Measurements from ENCODE around the gene OSR1.

DNA sequence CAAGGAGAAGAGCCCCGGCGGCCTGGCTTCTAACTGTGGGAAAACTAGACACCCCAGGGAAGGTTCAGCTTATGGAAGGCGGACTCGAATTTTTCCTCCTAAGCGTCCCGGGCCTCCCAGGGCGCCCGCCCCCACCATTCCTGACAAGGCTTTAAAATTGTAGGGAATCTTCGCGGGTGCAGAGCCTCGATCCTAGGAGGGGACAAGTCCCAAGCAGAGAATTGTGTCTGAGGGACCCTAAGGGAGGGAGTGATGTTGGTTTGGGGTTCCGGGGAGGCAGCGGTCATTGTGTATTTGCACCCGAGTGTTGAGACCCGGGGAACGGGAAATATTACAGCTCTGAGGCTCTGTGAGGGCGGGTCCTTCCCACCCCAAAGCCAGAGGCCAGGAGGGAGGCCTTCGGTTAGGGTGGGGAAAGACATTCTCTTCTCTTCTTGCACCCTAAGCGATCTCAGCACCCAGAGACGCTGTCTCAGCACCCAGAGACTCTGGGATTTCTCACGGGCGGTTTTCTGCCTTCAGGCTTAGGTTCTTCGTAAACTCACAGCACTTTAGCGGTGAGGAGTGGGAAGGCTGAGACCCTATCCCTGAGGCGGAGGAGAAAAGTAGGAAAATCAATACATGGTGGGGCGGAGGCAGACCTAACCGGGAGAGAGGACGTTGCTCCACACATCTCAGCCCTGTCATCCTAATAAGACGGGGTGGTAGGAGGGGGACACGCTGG, 7.6 kb downstream of the OSR1 start:
- TF ChIP-seq, protein P1, sequence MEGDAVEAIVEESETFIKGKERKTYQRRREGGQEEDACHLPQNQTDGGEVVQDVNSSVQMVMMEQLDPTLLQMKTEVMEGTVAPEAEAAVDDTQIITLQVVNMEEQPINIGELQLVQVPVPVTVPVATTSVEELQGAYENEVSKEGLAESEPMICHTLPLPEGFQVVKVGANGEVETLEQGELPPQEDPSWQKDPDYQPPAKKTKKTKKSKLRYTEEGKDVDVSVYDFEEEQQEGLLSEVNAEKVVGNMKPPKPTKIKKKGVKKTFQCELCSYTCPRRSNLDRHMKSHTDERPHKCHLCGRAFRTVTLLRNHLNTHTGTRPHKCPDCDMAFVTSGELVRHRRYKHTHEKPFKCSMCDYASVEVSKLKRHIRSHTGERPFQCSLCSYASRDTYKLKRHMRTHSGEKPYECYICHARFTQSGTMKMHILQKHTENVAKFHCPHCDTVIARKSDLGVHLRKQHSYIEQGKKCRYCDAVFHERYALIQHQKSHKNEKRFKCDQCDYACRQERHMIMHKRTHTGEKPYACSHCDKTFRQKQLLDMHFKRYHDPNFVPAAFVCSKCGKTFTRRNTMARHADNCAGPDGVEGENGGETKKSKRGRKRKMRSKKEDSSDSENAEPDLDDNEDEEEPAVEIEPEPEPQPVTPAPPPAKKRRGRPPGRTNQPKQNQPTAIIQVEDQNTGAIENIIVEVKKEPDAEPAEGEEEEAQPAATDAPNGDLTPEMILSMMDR (IDR thresholded peaks at IDR 0.05), result no peak
- TF ChIP-seq POLR2AphosphoS5 (IDR thresholded peaks at IDR 0.05; ENCODE audit: low read depth, low read length) (no peak), TCF7L2 (IDR thresholded peaks at IDR 0.05; ENCODE audit: low read depth, low read length) (no peak), SIN3A (IDR thresholded peaks at IDR 0.05; ENCODE audit: borderline replicate concordance, insufficient read depth, low read depth, low read length) (no peak)
- TF ChIP-seq, protein P2, sequence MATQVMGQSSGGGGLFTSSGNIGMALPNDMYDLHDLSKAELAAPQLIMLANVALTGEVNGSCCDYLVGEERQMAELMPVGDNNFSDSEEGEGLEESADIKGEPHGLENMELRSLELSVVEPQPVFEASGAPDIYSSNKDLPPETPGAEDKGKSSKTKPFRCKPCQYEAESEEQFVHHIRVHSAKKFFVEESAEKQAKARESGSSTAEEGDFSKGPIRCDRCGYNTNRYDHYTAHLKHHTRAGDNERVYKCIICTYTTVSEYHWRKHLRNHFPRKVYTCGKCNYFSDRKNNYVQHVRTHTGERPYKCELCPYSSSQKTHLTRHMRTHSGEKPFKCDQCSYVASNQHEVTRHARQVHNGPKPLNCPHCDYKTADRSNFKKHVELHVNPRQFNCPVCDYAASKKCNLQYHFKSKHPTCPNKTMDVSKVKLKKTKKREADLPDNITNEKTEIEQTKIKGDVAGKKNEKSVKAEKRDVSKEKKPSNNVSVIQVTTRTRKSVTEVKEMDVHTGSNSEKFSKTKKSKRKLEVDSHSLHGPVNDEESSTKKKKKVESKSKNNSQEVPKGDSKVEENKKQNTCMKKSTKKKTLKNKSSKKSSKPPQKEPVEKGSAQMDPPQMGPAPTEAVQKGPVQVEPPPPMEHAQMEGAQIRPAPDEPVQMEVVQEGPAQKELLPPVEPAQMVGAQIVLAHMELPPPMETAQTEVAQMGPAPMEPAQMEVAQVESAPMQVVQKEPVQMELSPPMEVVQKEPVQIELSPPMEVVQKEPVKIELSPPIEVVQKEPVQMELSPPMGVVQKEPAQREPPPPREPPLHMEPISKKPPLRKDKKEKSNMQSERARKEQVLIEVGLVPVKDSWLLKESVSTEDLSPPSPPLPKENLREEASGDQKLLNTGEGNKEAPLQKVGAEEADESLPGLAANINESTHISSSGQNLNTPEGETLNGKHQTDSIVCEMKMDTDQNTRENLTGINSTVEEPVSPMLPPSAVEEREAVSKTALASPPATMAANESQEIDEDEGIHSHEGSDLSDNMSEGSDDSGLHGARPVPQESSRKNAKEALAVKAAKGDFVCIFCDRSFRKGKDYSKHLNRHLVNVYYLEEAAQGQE (IDR thresholded peaks at IDR 0.05; ENCODE audit: insufficient read depth in 1 of 2, low read depth in 2 of 2, low read length in 1 of 2), result no peak
